ENCODE results near the gene WDR75.
"Not testable (repeated sequence)": the region's sequence is repeated elsewhere in the genome, so short reads cannot be mapped to it uniquely, and the experiment has no call there.

The WDR75 gene

GRCh38 chr2:189440947-189441708 lies at the start of gene WDR75:
TSS of gene WDR75 (plus strand) at chr2:189441474. CDS start at chr2:189441493, 19 bp downstream.
- peak; percentile 85 for DNase-seq (ENCODE audit: low read depth)

- DNase-seq (ENCODE audit: low read depth) = no peak
Measured at GRCh38 chr2:189393440-189394111, 47.7 kb upstream of the WDR75 start.

- no peak for DNase-seq (ENCODE audit: low read depth)
Measured at GRCh38 chr2:189394525-189394924, 46.7 kb upstream of the WDR75 start.

GRCh38 chr2:189402932-189403331 lies 38.3 kb upstream of the WDR75 start:
- no peak for DNase-seq (ENCODE audit: low read depth)

GRCh38 chr2:189406586-189407233 lies 34.6 kb upstream of the WDR75 start:
- DNase-seq (ENCODE audit: low read depth) = no peak

- no peak for DNase-seq (ENCODE audit: low read depth)
Measured at GRCh38 chr2:189407281-189408209, 33.7 kb upstream of the WDR75 start.

- DNase-seq (ENCODE audit: low read depth) = no peak
Measured at GRCh38 chr2:189408294-189408693, 33.0 kb upstream of the WDR75 start.

- no peak for DNase-seq (ENCODE audit: low read depth)
Measured at GRCh38 chr2:189409131-189409530, 32.1 kb upstream of the WDR75 start.

GRCh38 chr2:189409647-189410046 lies 31.6 kb upstream of the WDR75 start:
- DNase-seq (ENCODE audit: low read depth) = no peak

- DNase-seq (ENCODE audit: low read depth) = no peak
Measured at GRCh38 chr2:189411860-189412259, 29.4 kb upstream of the WDR75 start.

GRCh38 chr2:189412330-189412953 lies 28.8 kb upstream of the WDR75 start:
- DNase-seq (ENCODE audit: low read depth) = peak; percentile 23

- no peak for DNase-seq (ENCODE audit: low read depth)
Measured at GRCh38 chr2:189413249-189413648, 28.0 kb upstream of the WDR75 start.

GRCh38 chr2:189421644-189422043 lies 19.6 kb upstream of the WDR75 start:
- no peak for DNase-seq (ENCODE audit: low read depth)

- DNase-seq (ENCODE audit: low read depth) = no peak
Measured at GRCh38 chr2:189424961-189425360, 16.3 kb upstream of the WDR75 start.

- DNase-seq (ENCODE audit: low read depth) = no peak
Measured at GRCh38 chr2:189425676-189426075, 15.6 kb upstream of the WDR75 start.

- no peak for DNase-seq (ENCODE audit: low read depth)
Measured at GRCh38 chr2:189426886-189427285, 14.4 kb upstream of the WDR75 start.

- no peak for DNase-seq (ENCODE audit: low read depth)
Measured at GRCh38 chr2:189427872-189428271, 13.4 kb upstream of the WDR75 start.

GRCh38 chr2:189430448-189430847 lies 10.8 kb upstream of the WDR75 start:
- not testable (repeated sequence) for DNase-seq (ENCODE audit: low read depth)

- DNase-seq (ENCODE audit: low read depth) = not testable (repeated sequence)
Measured at GRCh38 chr2:189435803-189436202, 5.5 kb upstream of the WDR75 start.

- no peak for DNase-seq (ENCODE audit: low read depth)
Measured at GRCh38 chr2:189437926-189438325, 3.3 kb upstream of the WDR75 start.

- no peak for DNase-seq (ENCODE audit: low read depth)
Measured at GRCh38 chr2:189439342-189439741, 1.9 kb upstream of the WDR75 start.

- DNase-seq (ENCODE audit: low read depth) = no peak
Measured at GRCh38 chr2:189440644-189440946, 679 bp upstream of the WDR75 start.

Data from activated T-cell treated with anti-CD3 and anti-CD28 coated beads for 48 hours (primary cell).